ENCODE measurements around the gene NAGA.

DNA sequence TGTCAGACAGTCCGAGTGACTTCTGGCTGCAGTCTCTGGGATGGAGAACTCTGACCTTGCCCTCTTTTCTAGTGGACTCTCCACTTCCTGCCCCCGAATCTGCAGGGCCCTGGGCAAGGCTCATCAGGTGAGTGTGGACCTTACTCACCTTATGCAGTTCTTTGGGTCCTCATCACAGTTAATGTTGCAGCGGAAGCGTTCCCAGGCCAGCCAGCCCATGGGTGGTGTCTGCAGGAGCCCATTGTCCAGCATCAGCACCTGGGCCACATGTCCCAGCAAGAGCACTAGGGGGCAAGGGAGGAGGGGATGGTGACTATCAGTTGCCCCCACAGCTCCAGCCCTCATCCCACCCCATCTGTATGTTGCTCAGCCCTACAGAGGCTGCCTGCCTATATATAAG lies 2.3 kb downstream of the NAGA start:
- no peak for TF ChIP-seq CTCF (conservative IDR thresholded peaks at IDR 0.05; ENCODE audit: low read length)
- TF ChIP-seq EZH2phosphoT487 (IDR thresholded peaks at IDR 0.05; ENCODE audit: borderline replicate concordance): no peak
